ENCODE results near the gene CDH12.
"Not testable (repeated sequence)": the region's sequence is repeated elsewhere in the genome, so short reads cannot be mapped to it uniquely, and the experiment has no call there.

The CDH12 gene

GRCh38 chr5:22625451-22625850, 227.7 kb downstream of the CDH12 start:
- H3K9me3 ChIP-seq: peaks cover 3% of the 10 kb centered on the region; the same call in 1 of the 2 replicates
- H3K9ac ChIP-seq: no peak overlapping the region
- no peak overlapping the region for H3K4me2 ChIP-seq
- no peak overlapping the region for H3K27ac ChIP-seq
- H3K4me3 ChIP-seq: no peak overlapping the region
- H3K4me1 ChIP-seq: no peaks in the 10 kb centered on the region
- TF ChIP-seq Cebpa-rat (IDR thresholded peaks at IDR 0.05): no peak
- H3K36me3 ChIP-seq: no peaks in the 10 kb centered on the region
- H4K20me1 ChIP-seq: no peaks in the 10 kb centered on the region
- H3K27me3 ChIP-seq: no peaks in the 10 kb centered on the region

- no peaks in the 10 kb centered on the region for H3K4me1 ChIP-seq
- no peak overlapping the region for H3K4me3 ChIP-seq
- no peak overlapping the region for H3K9ac ChIP-seq
- TF ChIP-seq Cebpa-rat (IDR thresholded peaks at IDR 0.05): no peak
- H3K4me2 ChIP-seq: no peak overlapping the region
- peaks cover 3% of the 10 kb centered on the region; the same call in 1 of the 2 replicates for H3K9me3 ChIP-seq
- H3K27ac ChIP-seq: no peak overlapping the region
- no peaks in the 10 kb centered on the region for H4K20me1 ChIP-seq
- no peaks in the 10 kb centered on the region for H3K36me3 ChIP-seq
- no peaks in the 10 kb centered on the region for H3K27me3 ChIP-seq
Observed at GRCh38 chr5:22621084-22621483, 232.1 kb downstream of the CDH12 start.

GRCh38 chr5:22615964-22616363, 237.2 kb downstream of the CDH12 start:
- no peaks in the 10 kb centered on the region for H4K20me1 ChIP-seq
- no peak overlapping the region for H3K9ac ChIP-seq
- H3K27me3 ChIP-seq: no peaks in the 10 kb centered on the region
- H3K36me3 ChIP-seq: no peaks in the 10 kb centered on the region
- H3K4me2 ChIP-seq: no peak overlapping the region
- no peak for TF ChIP-seq Cebpa-rat (IDR thresholded peaks at IDR 0.05)
- no peaks in the 10 kb centered on the region for H3K4me1 ChIP-seq
- no peak overlapping the region for H3K27ac ChIP-seq
- H3K9me3 ChIP-seq: no peaks in the 10 kb centered on the region
- H3K4me3 ChIP-seq: no peak overlapping the region

GRCh38 chr5:22614486-22615094, 238.6 kb downstream of the CDH12 start:
- Histone ChIP-seq H3K36me3 (no peaks in the 10 kb centered on the region), H3K9ac (no peak overlapping the region), H3K27me3 (no peaks in the 10 kb centered on the region), H3K4me3 (no peak overlapping the region), H3K9me3 (no peaks in the 10 kb centered on the region), H3K4me1 (no peaks in the 10 kb centered on the region), H3K4me2 (no peak overlapping the region), H3K27ac (no peak overlapping the region), H4K20me1 (no peaks in the 10 kb centered on the region)
- TF ChIP-seq Cebpa-rat (IDR thresholded peaks at IDR 0.05): no peak

- H3K27me3 ChIP-seq: no peaks in the 10 kb centered on the region
- TF ChIP-seq Cebpa-rat (IDR thresholded peaks at IDR 0.05): no peak
- no peak overlapping the region for H3K4me2 ChIP-seq
- H4K20me1 ChIP-seq: no peaks in the 10 kb centered on the region
- H3K27ac ChIP-seq: no peak overlapping the region
- no peaks in the 10 kb centered on the region for H3K36me3 ChIP-seq
- H3K4me1 ChIP-seq: no peaks in the 10 kb centered on the region
- peaks cover 2% of the 10 kb centered on the region; the same call in 1 of the 2 replicates for H3K9me3 ChIP-seq
- no peak overlapping the region for H3K4me3 ChIP-seq
- H3K9ac ChIP-seq: no peak overlapping the region
Observed at GRCh38 chr5:22612928-22613327, 240.2 kb downstream of the CDH12 start.

GRCh38 chr5:22611327-22611726, 241.8 kb downstream of the CDH12 start:
- Histone ChIP-seq H3K4me2 (no peak overlapping the region), H4K20me1 (no peaks in the 10 kb centered on the region), H3K27me3 (no peaks in the 10 kb centered on the region), H3K4me3 (no peak overlapping the region), H3K9me3 (peaks cover 14% of the 10 kb centered on the region), H3K36me3 (no peaks in the 10 kb centered on the region), H3K9ac (no peak overlapping the region), H3K27ac (no peak overlapping the region), H3K4me1 (no peaks in the 10 kb centered on the region)
- TF ChIP-seq Cebpa-rat (IDR thresholded peaks at IDR 0.05): no peak

GRCh38 chr5:22607498-22607897, 245.6 kb downstream of the CDH12 start:
- not testable (repeated sequence) for H3K4me2 ChIP-seq, H3K27me3 ChIP-seq, H3K4me1 ChIP-seq, H3K27ac ChIP-seq, H3K9ac ChIP-seq, H3K4me3 ChIP-seq, H4K20me1 ChIP-seq, H3K36me3 ChIP-seq
- peaks cover 14% of the 10 kb centered on the region for H3K9me3 ChIP-seq

- Histone ChIP-seq H3K4me3 (no peak overlapping the region), H3K9ac (no peak overlapping the region), H3K4me2 (no peak overlapping the region), H3K36me3 (no peaks in the 10 kb centered on the region), H3K27ac (no peak overlapping the region), H3K9me3 (peaks cover 14% of the 10 kb centered on the region), H3K4me1 (no peaks in the 10 kb centered on the region), H3K27me3 (no peaks in the 10 kb centered on the region), H4K20me1 (no peaks in the 10 kb centered on the region)
- no peak for TF ChIP-seq Cebpa-rat (IDR thresholded peaks at IDR 0.05)
Observed at GRCh38 chr5:22605473-22605872, 247.7 kb downstream of the CDH12 start.

- Histone ChIP-seq H3K36me3 (no peaks in the 10 kb centered on the region), H3K4me1 (no peaks in the 10 kb centered on the region), H3K9me3 (peaks cover 14% of the 10 kb centered on the region), H4K20me1 (no peaks in the 10 kb centered on the region), H3K4me3 (no peak overlapping the region), H3K27me3 (no peaks in the 10 kb centered on the region), H3K4me2 (no peak overlapping the region), H3K27ac (no peak overlapping the region), H3K9ac (no peak overlapping the region)
- no peak for TF ChIP-seq Cebpa-rat (IDR thresholded peaks at IDR 0.05)
Observed at GRCh38 chr5:22604711-22605110, 248.4 kb downstream of the CDH12 start.

- Histone ChIP-seq H3K27ac (no peak overlapping the region), H3K36me3 (no peaks in the 10 kb centered on the region), H3K27me3 (no peaks in the 10 kb centered on the region), H4K20me1 (no peaks in the 10 kb centered on the region), H3K4me1 (no peaks in the 10 kb centered on the region), H3K4me3 (no peak overlapping the region), H3K4me2 (no peak overlapping the region), H3K9ac (no peak overlapping the region), H3K9me3 (no peaks in the 10 kb centered on the region)
- no peak for TF ChIP-seq Cebpa-rat (IDR thresholded peaks at IDR 0.05)
Observed at GRCh38 chr5:22598796-22599195, 254.3 kb downstream of the CDH12 start.

GRCh38 chr5:22596404-22596970, 256.7 kb downstream of the CDH12 start:
- Histone ChIP-seq H3K4me1 (no peaks in the 10 kb centered on the region), H3K9me3 (no peaks in the 10 kb centered on the region), H3K27me3 (no peaks in the 10 kb centered on the region), H3K4me3 (no peak overlapping the region), H3K36me3 (no peaks in the 10 kb centered on the region), H3K27ac (no peak overlapping the region), H4K20me1 (no peaks in the 10 kb centered on the region), H3K4me2 (no peak overlapping the region), H3K9ac (no peak overlapping the region)
- no peak for TF ChIP-seq Cebpa-rat (IDR thresholded peaks at IDR 0.05)

Measured in BLaER1 (cell line).